Measurements from ENCODE around the gene OR8A1.
"Not testable (repeated sequence)": the region's sequence is repeated elsewhere in the genome, so short reads cannot be mapped to it uniquely, and the experiment has no call there.

OR8A1 gene

DNA sequence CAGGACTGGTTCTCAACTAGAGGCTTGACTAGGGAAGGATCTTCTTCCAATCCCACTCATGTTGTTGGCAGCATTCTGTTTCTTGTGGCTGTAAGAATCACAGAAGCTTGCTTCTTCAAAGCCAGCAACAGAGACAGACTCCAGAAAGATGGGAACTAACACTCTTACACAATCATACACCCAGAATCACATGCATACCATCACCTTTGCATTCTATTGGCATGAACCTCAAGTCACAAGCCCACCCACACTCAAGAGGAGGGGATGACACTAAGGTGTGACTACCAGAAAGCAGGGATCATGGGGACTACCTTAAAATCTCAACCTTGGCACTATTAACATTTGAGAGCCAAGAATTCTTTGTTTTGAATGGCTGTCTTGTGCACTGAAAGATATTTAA is 27.8 kb downstream of the OR8A1 start:
- DNase-seq: no peak

DNA sequence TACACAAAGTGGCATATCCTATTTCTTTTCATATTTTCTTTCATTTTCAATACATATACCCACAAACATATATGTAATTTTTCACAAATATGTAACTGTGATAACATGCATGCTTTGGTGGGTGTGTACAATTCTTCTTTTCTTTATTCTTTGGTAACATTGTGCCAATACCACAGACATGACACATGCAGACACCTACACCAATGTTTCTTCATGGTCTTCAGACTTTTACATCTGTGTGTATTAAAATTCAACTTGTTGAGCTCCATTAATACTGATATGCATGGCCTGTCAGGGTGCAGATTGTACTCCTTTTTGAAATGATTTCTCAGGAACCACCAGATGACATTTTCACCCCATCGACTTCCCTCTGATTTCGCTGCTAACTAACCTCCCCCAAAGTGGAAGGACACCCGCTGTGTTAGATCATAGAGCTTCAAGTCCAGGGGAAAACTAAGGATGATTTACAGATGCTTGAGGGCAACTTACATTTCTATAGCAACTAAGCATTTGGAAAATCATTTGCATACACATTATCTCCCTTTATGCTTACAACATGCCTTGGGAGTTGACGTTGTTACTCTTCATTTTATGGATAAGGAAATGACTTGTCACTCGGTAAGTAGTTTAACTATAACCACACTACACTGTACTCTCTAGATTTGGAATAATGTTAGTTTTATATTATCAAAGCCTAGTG is 31.0 kb downstream of the OR8A1 start:
- no peak for DNase-seq

DNA sequence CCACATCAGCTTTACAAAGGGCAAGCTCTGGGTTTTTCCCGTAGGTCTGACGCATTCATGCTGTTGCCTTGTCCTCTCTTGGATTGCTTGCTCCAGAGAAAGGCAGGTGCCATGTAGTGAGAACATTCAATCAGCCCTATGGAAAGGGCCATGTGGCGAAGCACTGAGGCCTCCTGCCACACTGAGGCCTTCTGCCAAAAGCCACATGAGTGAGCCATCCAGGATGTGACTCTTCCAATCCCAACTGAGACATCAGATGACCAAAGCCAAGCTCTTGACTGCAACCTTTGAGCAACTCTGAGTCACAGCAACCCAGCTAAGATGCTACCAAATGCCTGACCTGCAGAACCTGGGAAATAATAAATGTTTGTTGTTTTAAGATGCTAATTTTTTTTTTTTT is 32.4 kb downstream of the OR8A1 start:
- no peak for DNase-seq

DNA sequence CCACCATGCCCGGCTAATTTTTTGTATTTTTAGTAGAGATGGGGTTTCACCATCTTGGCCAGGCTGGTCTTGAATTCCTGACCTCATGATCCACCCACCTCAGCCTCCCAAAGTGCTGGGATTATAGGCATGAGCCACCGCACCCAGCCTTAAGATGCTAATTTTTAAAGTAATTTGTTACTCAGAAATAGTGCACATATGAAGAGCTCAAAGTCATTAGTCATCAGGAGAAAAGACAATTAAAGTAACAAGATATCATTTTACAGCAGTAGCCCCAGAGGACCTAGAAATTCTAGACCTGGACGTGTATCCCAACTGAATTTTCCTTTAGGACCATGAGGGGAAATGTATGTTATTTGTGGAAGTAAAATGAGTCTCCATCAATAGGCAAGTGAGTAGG is 32.9 kb downstream of the OR8A1 start:
- DNase-seq: not testable (repeated sequence)

DNA sequence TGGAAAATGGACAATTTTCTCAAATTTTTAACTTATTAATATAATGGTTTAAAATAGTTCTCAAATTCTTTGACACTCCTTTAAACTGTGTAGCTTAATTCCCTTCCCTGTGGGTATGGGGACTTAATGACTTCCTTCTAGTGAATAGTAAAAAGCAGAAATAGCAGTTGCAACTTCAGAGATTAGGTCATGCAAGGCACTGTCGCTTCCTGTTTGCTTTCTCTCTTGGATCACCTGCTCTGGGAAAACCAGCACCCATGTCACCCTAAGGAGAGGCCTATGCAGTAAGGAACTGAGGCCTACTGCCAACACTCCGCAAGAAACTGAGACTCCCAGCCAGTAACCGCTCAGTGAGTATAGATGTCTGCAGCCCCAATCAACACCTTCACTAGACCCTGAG is 35.9 kb downstream of the OR8A1 start:
- no peak for DNase-seq

DNA sequence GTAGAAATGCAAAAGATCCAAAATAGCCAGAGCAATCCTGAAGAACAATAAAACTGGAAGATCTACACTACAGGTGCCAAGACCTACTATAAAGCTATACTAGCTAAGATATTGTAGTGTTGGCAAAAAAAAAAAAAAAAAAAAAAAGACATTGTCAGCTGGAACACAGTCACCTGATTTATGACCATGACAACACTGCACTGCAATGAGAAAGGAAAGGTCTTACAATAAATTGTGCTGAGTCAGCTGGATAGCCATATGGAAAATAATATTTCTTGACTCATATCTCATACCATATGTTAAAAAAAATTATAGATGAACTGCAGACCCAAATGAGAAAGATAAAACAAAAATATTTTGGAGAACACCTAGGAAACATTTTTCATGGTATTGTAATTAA is 38.4 kb downstream of the OR8A1 start:
- no peak for DNase-seq

DNA sequence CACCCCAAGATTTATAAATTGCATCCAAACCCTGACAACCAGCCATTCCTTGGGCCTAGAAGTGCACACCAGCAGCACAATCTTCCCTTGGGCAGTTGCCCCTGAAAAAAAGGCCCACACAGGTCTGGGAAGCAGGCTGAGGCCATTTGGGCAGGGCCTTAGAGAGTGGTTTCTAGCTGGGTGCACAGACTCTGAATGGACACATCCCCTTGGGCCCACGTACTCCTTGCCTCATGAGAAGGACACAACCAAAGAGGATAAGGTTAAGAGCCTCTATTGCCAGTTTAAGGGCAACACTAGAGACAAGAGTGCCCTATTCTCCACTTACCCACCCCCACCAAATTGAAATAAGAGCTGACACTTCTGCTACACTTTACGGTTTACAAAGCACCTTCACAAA is 40.5 kb downstream of the OR8A1 start:
- DNase-seq: no peak

DNA sequence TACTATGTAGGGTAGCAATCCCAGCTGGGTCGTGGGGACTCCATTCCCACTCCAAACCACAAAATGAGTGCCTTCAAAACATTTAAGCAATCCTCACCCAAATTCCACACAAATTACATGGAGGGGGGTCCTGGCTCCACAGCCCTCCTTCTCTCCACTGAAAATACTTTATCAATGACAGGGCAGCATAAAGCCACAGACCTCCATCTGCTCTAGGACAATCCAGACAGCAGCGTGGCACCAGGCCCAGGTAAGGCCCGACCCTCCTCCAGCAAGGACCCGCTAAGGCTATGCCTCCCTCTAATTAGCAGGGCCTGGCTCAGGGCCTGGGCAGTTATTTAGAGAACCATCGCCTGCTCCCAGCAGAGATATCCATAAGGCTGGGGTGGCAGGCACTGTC is 41.3 kb downstream of the OR8A1 start, which contains the start of gene PANX3:
TSS of gene PANX3 (plus strand) at position 365 of the 400 bp plus-strand sequence. CDS start 129 bp downstream, outside the sequence.
- no peak for DNase-seq

DNA sequence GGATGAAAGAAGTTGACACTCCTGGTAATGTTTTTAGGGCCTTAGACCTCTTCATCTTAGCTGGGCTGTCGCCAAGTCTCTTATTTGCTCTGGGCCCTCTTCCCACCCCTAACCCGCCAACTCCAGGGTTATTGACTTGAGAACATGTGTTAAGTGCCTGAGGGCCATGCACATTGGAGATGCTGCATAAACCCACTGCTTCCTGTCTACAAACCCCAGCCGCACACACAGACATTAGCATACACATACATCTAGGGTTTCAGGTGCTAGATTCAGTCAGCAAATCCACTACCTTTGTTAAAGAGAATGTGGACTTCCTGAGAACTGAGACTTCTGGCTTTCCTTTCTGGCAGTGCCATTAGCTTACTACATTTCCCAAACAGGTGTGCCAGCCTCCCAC is 42.2 kb downstream of the OR8A1 start:
- no peak for DNase-seq

DNA sequence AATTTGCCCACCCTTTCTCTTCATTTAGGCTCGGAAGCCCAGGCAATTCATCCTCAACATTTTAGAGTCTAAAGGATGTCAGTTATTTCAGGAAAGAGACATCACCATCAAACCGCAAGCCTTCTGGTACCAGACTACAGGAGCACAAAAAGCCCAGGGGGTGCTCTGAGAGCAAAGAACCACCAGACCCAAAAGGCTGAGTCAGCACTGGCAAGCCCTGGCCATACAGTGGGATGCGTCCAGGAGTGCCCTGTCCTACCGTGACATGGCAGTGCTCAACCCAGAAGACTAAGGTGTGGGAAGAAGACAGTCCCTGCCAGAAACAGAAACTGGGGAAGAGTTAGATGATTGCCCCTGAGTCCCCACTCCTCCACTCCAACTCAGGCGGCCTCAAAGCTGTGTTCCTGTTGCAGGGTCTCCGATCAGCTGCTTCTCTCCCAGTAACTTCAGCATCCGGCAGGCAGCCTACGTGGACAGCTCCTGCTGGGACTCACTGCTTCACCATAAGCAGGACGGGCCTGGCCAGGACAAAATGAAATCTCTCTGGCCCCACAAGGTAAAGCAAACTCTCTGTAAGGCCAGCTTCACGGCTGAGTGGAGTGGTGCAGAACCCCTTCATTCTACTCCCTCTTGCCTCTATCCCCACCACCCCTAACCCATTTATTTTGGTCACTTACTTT is 42.9 kb downstream of the OR8A1 start:
- no peak for DNase-seq

DNA sequence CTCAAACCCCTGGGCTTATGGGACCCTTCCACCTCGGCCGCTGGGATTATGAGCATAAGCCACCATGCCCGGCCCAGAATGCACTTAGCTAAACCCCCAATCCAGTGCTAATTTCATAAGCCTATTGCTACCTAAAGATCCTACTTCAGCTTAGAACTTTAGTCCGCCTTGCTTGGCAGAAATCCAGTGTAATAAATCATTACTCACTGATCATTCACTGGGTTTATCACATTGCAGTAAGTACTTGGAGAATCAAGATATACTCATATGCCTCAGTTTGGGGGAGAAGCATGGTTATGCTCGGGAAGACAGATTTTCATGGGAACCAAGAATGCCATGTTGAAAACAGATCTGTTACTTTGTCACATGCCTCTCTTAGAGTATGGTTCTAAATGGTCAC is 49.1 kb downstream of the OR8A1 start:
- DNase-seq: no peak

Measured in NCI-H510A (cell line).